CD4-positive, alpha-beta memory T cell (primary cell): ENCODE results near the gene CD96. TPM values are rescaled to one million over a fixed set of nuclear protein-coding genes. Genes with fewer than 3 reads are reported as not detected.

ENCODE experiments used
- CTCF ChIA-PET: fragments of 350-600 bp; sonication (Branson Sonifier 250); formaldehyde crosslinking; loops from one replicate; lab custom pipeline; 2021; ENCODE audit warnings: inconsistent platforms; ENCODE audit not compliant: partially characterized antibody; lab: Charles Lee
- POLR2A ChIA-PET: fragments of 350-600 bp; sonication (Branson Sonifier 250); formaldehyde crosslinking; loops from one replicate; lab custom pipeline; 2021; ENCODE audit not compliant: partially characterized antibody; lab: Charles Lee
- DNase-seq, 5 donors: peaks; one replicate each; pipeline versions ENCODE4 v3.0.0 to v3.0.0-alpha.2; 2020 to 2022; ENCODE audit warnings: mixed read lengths in 1 of 5
- H3K27ac ChIP-seq: one replicate; pipeline ENCODE4 v1.7.0; 2013; ENCODE audit warnings: low read depth, low read length
- H3K27me3 ChIP-seq: 2 replicates; pipeline ENCODE4 v1.7.0; 2013; ENCODE audit warnings: mild to moderate bottlenecking, low read length, moderate library complexity; ENCODE audit not compliant: insufficient read depth
- H3K36me3 ChIP-seq: 2 replicates; pipeline ENCODE4 v1.7.0; 2013; ENCODE audit warnings: mild to moderate bottlenecking, low read length, moderate library complexity; ENCODE audit not compliant: insufficient read depth
- H3K4me1 ChIP-seq: 2 replicates; pipeline ENCODE4 v1.7.0; 2013; ENCODE audit warnings: mild to moderate bottlenecking, low read length, moderate library complexity; ENCODE audit not compliant: insufficient read depth
- H3K4me3 ChIP-seq, 2 donors: one replicate each; pipeline ENCODE4 v1.7.0; 2013; ENCODE audit warnings: low read length in 2 of 2, mild to moderate bottlenecking in 1 of 2
- H3K9me3 ChIP-seq, 2 donors: one replicate each; pipeline ENCODE4 v1.7.0; 2013; ENCODE audit warnings: low read length in 2 of 2, control low read depth in 1 of 2; ENCODE audit not compliant: control insufficient read depth in 1 of 2
- H3K27ac Mint-ChIP-seq, 7 donors: one replicate each; pipeline ENCODE4 v1.8.0; 2020 to 2021; ENCODE audit warnings: mixed read lengths in 7 of 7, mild to moderate bottlenecking in 6 of 7, inconsistent platforms in 3 of 7, moderate library complexity in 3 of 7
- H3K27me3 Mint-ChIP-seq, 2 donors: one replicate each; pipeline ENCODE4 v1.8.0; 2020 to 2021; ENCODE audit warnings: mixed read lengths in 2 of 2
- H3K36me3 Mint-ChIP-seq, 2 donors: one replicate each; pipeline ENCODE4 v1.8.0; 2020 to 2021; ENCODE audit warnings: mixed read lengths in 2 of 2, inconsistent platforms in 1 of 2, mild to moderate bottlenecking in 1 of 2
- H3K4me1 Mint-ChIP-seq, 4 donors: one replicate each; pipeline ENCODE4 v1.8.0; 2020 to 2021; ENCODE audit warnings: mixed read lengths in 4 of 4, mild to moderate bottlenecking in 1 of 4
- H3K4me3 Mint-ChIP-seq, 8 donors: one replicate each; pipeline ENCODE4 v1.8.0; 2020 to 2021; ENCODE audit warnings: mixed read lengths in 8 of 8, mild to moderate bottlenecking in 7 of 8, moderate library complexity in 6 of 8, inconsistent platforms in 3 of 8
- H3K9me3 Mint-ChIP-seq, 8 donors: one replicate each; pipeline ENCODE4 v1.8.0; 2020 to 2021; ENCODE audit warnings: mixed read lengths in 8 of 8, mild to moderate bottlenecking in 5 of 8, inconsistent platforms in 3 of 8, moderate library complexity in 1 of 8
- intact Hi-C: fragments of 100-400 bp; cut with micrococcal nuclease; formaldehyde crosslinking; loops from one replicate; pipeline ENCODE4 v1.15.1; 2023
- polyA plus RNA-seq, 2 donors: library from polyadenylated mRNA; unstranded; fragments of 300-500 nt; fragmentation: Illumina TruSeq; gene quantifications; one replicate each; pipeline ENCODE4 v1.2.3, GENCODE V29; 2021
- total RNA-seq, 2 experiments: library from RNA; stranded (reverse); gene quantifications; one replicate each; pipeline ENCODE4 v1.2.3, GENCODE V29; 2021

CD96 gene
- total and polyA plus RNA-seq, 4 experiments from 2014 or later = 199 to 307 (median 222) TPM

- Histone ChIP-seq H3K27ac (no peak overlapping the region), H3K4me1 (peaks cover 31% of the 10 kb centered on the region), H3K27me3 (no peaks in the 10 kb centered on the region), H3K36me3 (peaks cover 9% of the 10 kb centered on the region), H3K9me3 (no peaks in the 10 kb centered on the region), H3K4me3 (no peak overlapping the region)
- Mint-ChIP-seq H3K27ac (peak overlapping the region in 4 of 7 donors; percentile 43 to 62 (median 58)), H3K4me1 (peaks cover 34 to 59% (median 56%) of the 10 kb centered on the region in 4 donors), H3K36me3 (peaks cover 57 to 59% of the 10 kb centered on the region in 2 donors), H3K27me3 (no peaks in the 10 kb centered on the region), H3K9me3 (no peaks in the 10 kb centered on the region), H3K4me3 (peak overlapping the region in 1 of 8 donors; percentile 29)
- DNase-seq = no peak
- intact Hi-C loops = no loop called here
- ChIA-PET POLR2A (interaction anchor here (0.8 kb wide), 1 partner anchor 24 kb away, joined by 3 read pairs; no protein-coding TSS in a partner anchor), CTCF (interaction anchor here (2.3 kb wide), 1 partner anchor 45 kb away, joined by 6 read pairs; no protein-coding TSS in a partner anchor)
Measured at GRCh38 chr3:111571282-111571681, 29.3 kb downstream of the CD96 start.

- Mint-ChIP-seq H3K27me3 (no peaks in the 10 kb centered on the region), H3K4me1 (peaks cover 31 to 62% (median 52%) of the 10 kb centered on the region in 4 donors), H3K9me3 (peaks cover 0 to 2% (median 0%) of the 10 kb centered on the region in 8 donors), H3K4me3 (peak overlapping the region in 2 of 8 donors; percentile 14 to 40), H3K36me3 (peaks cover 54 to 62% of the 10 kb centered on the region in 2 donors), H3K27ac (peak overlapping the region; percentile 33 to 84 (median 47))
- Histone ChIP-seq H3K4me1 (peaks cover 24% of the 10 kb centered on the region), H3K27ac (no peak overlapping the region), H3K4me3 (no peak overlapping the region), H3K9me3 (no peaks in the 10 kb centered on the region), H3K36me3 (peaks cover 9% of the 10 kb centered on the region), H3K27me3 (no peaks in the 10 kb centered on the region)
- DNase-seq = peak in 1 of 5 donors; percentile 45
- intact Hi-C loops = no loop called here
- CTCF ChIA-PET = interaction anchor here (2.3 kb wide), 1 partner anchor 44 kb away, joined by 6 read pairs; no protein-coding TSS in a partner anchor
- POLR2A ChIA-PET = interaction anchor here (0.8 to 2.4 kb wide), 2 partner anchors 24 to 25 kb away, joined by 3 to 11 read pairs; no protein-coding TSS in a partner anchor
Measured at GRCh38 chr3:111571907-111572460, 30.0 kb downstream of the CD96 start.

GRCh38 chr3:111577113-111577512 lies 35.1 kb downstream of the CD96 start:
- Histone ChIP-seq H3K27ac (no peak overlapping the region), H3K9me3 (no peaks in the 10 kb centered on the region), H3K36me3 (peaks cover 18% of the 10 kb centered on the region), H3K4me1 (peaks cover 15% of the 10 kb centered on the region), H3K4me3 (no peak overlapping the region), H3K27me3 (no peaks in the 10 kb centered on the region)
- POLR2A ChIA-PET = interaction anchor here (1.6 to 1.9 kb wide), 2 partner anchors 29 to 114 kb away, joined by 3 to 7 read pairs; no protein-coding TSS in a partner anchor
- Mint-ChIP-seq H3K36me3 (peaks cover 62 to 63% of the 10 kb centered on the region in 2 donors), H3K9me3 (peaks cover 0 to 2% (median 0%) of the 10 kb centered on the region in 8 donors), H3K4me1 (peaks cover 30 to 60% (median 46%) of the 10 kb centered on the region in 4 donors), H3K27me3 (no peaks in the 10 kb centered on the region), H3K4me3 (no peak overlapping the region), H3K27ac (peak overlapping the region in 6 of 7 donors; percentile 2 to 57 (median 39))
- intact Hi-C loops = loop anchor here (1.0 to 2.0 kb wide), 2 partner anchors 39 to 114 kb away; no protein-coding TSS in a partner anchor
- CTCF ChIA-PET = interaction anchor here (0.8 to 2.6 kb wide), 10 partner anchors 13 to 142 kb away, joined by 3 to 22 read pairs (median 5); no protein-coding TSS in a partner anchor
- no peak for DNase-seq

GRCh38 chr3:111577798-111578685 lies 36.0 kb downstream of the CD96 start:
- peaks cover 64 to 66% of the 10 kb centered on the region in 2 donors for H3K36me3 Mint-ChIP-seq
- H3K4me3 Mint-ChIP-seq = peak overlapping the region in 1 of 8 donors; percentile 6
- peaks cover 0 to 2% (median 0%) of the 10 kb centered on the region in 8 donors for H3K9me3 Mint-ChIP-seq
- H3K36me3 ChIP-seq = peaks cover 18% of the 10 kb centered on the region
- peaks cover 10% of the 10 kb centered on the region for H3K4me1 ChIP-seq
- ChIA-PET CTCF (interaction anchor here (0.7 to 2.6 kb wide), 20 partner anchors 9 to 390 kb away, joined by 3 to 22 read pairs (median 4); no protein-coding TSS in a partner anchor), POLR2A (interaction anchor here (1.3 to 1.9 kb wide), 3 partner anchors 30 to 114 kb away, joined by 3 to 7 read pairs (median 6); no protein-coding TSS in a partner anchor)
- no peaks in the 10 kb centered on the region for H3K27me3 ChIP-seq
- H3K4me3 ChIP-seq = no peak overlapping the region
- H3K27ac ChIP-seq = no peak overlapping the region
- DNase-seq = peak in 4 of 5 donors; percentile 10 to 28 (median 20)
- H3K4me1 Mint-ChIP-seq = peaks cover 31 to 61% (median 45%) of the 10 kb centered on the region in 4 donors
- H3K9me3 ChIP-seq = no peaks in the 10 kb centered on the region
- intact Hi-C loops = loop anchor here (1.0 to 2.0 kb wide), 3 partner anchors 13 to 113 kb away; no protein-coding TSS in a partner anchor
- H3K27ac Mint-ChIP-seq = peak overlapping the region in 6 of 7 donors; percentile 0 to 73 (median 46)
- no peaks in the 10 kb centered on the region for H3K27me3 Mint-ChIP-seq

GRCh38 chr3:111578867-111579266 lies 36.9 kb downstream of the CD96 start:
- peaks cover 10% of the 10 kb centered on the region for H3K4me1 ChIP-seq
- no peak overlapping the region for H3K4me3 ChIP-seq
- no peaks in the 10 kb centered on the region for H3K27me3 Mint-ChIP-seq
- H3K9me3 Mint-ChIP-seq = peaks cover 0 to 2% (median 0%) of the 10 kb centered on the region in 8 donors
- no peaks in the 10 kb centered on the region for H3K9me3 ChIP-seq
- H3K4me3 Mint-ChIP-seq = no peak overlapping the region
- H3K4me1 Mint-ChIP-seq = peaks cover 29 to 62% (median 47%) of the 10 kb centered on the region in 4 donors
- no peaks in the 10 kb centered on the region for H3K27me3 ChIP-seq
- peaks cover 18% of the 10 kb centered on the region for H3K36me3 ChIP-seq
- DNase-seq = no peak
- H3K27ac Mint-ChIP-seq = peak overlapping the region in 6 of 7 donors; percentile 0 to 81 (median 66)
- POLR2A ChIA-PET = interaction anchor here (1.3 to 1.6 kb wide), 2 partner anchors 37 to 113 kb away, joined by 3 to 6 read pairs; no protein-coding TSS in a partner anchor
- H3K27ac ChIP-seq = no peak overlapping the region
- CTCF ChIA-PET = interaction anchor here (0.7 to 2.6 kb wide), 16 partner anchors 8 to 389 kb away, joined by 3 to 22 read pairs (median 5); no protein-coding TSS in a partner anchor
- intact Hi-C loops = loop anchor here (2.0 kb wide), 1 partner anchor 14 kb away; no protein-coding TSS in a partner anchor
- H3K36me3 Mint-ChIP-seq = peaks cover 66 to 68% of the 10 kb centered on the region in 2 donors

GRCh38 chr3:111579495-111579894 lies 37.5 kb downstream of the CD96 start:
- Histone ChIP-seq H3K27me3 (no peaks in the 10 kb centered on the region), H3K4me1 (peaks cover 10% of the 10 kb centered on the region), H3K27ac (no peak overlapping the region), H3K4me3 (no peak overlapping the region), H3K9me3 (no peaks in the 10 kb centered on the region), H3K36me3 (peaks cover 18% of the 10 kb centered on the region)
- Mint-ChIP-seq H3K4me1 (peaks cover 29 to 66% (median 49%) of the 10 kb centered on the region in 4 donors), H3K4me3 (no peak overlapping the region), H3K27ac (peak overlapping the region in 3 of 7 donors; percentile 54 to 65 (median 60)), H3K9me3 (peaks cover 0 to 2% (median 0%) of the 10 kb centered on the region in 8 donors), H3K36me3 (peaks cover 71 to 72% of the 10 kb centered on the region in 2 donors), H3K27me3 (no peaks in the 10 kb centered on the region)
- DNase-seq = no peak
- ChIA-PET CTCF (interaction anchor here (1.3 to 2.6 kb wide), 7 partner anchors 11 to 137 kb away, joined by 3 to 22 read pairs (median 11); no protein-coding TSS in a partner anchor), POLR2A (no interaction called here)
- intact Hi-C loops = loop anchor here (2.0 kb wide), 1 partner anchor 15 kb away; no protein-coding TSS in a partner anchor
